C4-2B (cell line): ENCODE data around the gene ZNF771.

Experiments
- ZFX ChIP-seq: fragments of 450-650 bp; IDR thresholded peaks from 2 replicates; pipeline ENCODE4 v1.6.1; 2017
- TF ChIP-seq, protein P1 (sequence below): fragments of 450-650 bp; conservative IDR thresholded peaks from 2 replicates; pipeline ENCODE4 v1.5.1; 2017; ENCODE audit warnings: mild to moderate bottlenecking

- TF ChIP-seq, protein P1, sequence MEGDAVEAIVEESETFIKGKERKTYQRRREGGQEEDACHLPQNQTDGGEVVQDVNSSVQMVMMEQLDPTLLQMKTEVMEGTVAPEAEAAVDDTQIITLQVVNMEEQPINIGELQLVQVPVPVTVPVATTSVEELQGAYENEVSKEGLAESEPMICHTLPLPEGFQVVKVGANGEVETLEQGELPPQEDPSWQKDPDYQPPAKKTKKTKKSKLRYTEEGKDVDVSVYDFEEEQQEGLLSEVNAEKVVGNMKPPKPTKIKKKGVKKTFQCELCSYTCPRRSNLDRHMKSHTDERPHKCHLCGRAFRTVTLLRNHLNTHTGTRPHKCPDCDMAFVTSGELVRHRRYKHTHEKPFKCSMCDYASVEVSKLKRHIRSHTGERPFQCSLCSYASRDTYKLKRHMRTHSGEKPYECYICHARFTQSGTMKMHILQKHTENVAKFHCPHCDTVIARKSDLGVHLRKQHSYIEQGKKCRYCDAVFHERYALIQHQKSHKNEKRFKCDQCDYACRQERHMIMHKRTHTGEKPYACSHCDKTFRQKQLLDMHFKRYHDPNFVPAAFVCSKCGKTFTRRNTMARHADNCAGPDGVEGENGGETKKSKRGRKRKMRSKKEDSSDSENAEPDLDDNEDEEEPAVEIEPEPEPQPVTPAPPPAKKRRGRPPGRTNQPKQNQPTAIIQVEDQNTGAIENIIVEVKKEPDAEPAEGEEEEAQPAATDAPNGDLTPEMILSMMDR: no peak
- TF ChIP-seq ZFX: no peak
Observed at GRCh38 chr16:30399435-30400186, 7.8 kb upstream of the ZNF771 start.
